ENCODE data around the gene OCA2.

OCA2 gene

DNA sequence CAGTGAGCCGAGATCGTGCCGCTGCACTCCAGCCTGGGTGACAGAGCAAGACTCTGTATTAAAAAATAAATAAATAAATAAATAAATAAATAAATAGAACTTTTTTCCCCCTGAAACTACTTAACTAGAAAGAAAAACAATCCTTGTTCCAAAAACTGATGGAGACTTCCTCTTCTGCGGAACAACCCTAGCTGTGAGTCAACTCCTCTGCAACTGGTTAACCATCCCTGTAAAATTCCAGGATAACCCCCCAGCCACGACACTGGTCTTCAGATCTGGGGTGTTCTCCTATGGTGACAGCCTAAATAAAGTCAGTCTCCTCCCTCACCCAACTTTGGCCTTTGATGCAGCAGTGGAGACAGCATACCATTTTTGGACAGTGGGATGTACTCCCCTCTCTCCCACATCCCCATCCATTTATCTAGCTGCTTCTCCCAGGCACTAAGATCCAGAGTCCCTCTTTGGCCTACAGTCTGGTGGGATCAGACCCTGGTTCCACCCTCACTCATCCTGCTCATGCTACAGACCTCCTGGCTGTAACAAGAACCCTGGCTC is 352.6 kb downstream of the OCA2 start:
- no peak for DNase-seq (ENCODE audit: low read depth)
- TF ChIP-seq MYC (IDR thresholded peaks at IDR 0.05; ENCODE audit: low read depth, low read length) (no peak), POLR2A (IDR thresholded peaks at IDR 0.05; ENCODE audit: extremely low read depth, insufficient read length) (no peak), CTCF (IDR thresholded peaks at IDR 0.05; ENCODE audit: low read depth, low read length) (no peak)
- TF ChIP-seq, protein P1, sequence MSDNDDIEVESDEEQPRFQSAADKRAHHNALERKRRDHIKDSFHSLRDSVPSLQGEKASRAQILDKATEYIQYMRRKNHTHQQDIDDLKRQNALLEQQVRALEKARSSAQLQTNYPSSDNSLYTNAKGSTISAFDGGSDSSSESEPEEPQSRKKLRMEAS (IDR thresholded peaks at IDR 0.05; ENCODE audit: low read depth, low read length): no peak
- no peak overlapping the region for H3K4me3 ChIP-seq (ENCODE audit: low read depth, low read length)

DNA sequence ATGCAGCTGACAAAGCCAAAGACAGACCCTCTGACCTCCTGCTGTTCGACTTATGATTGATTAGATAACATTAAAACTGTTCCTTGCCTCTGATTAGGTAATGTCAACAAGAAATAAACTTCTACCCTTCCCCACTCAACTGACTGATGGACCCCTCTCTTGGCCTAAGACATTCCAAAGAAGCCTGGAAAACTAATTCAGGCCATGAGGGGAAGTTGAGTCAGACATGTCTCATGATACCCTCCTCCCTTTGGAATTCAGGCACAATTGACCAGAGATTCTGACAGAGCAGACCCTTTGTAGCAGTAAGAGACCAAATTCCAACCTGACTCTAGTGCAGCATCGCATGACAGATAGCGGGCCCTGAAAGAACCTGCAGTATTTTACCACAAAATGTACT is 354.5 kb downstream of the OCA2 start:
- H3K4me3 ChIP-seq (ENCODE audit: low read depth, low read length): no peak overlapping the region
- TF ChIP-seq CTCF (IDR thresholded peaks at IDR 0.05; ENCODE audit: low read depth, low read length): no peak
- TF ChIP-seq, protein P1 (IDR thresholded peaks at IDR 0.05; ENCODE audit: low read depth, low read length): no peak
- no peak for TF ChIP-seq POLR2A (IDR thresholded peaks at IDR 0.05; ENCODE audit: extremely low read depth, insufficient read length)
- TF ChIP-seq MYC (IDR thresholded peaks at IDR 0.05; ENCODE audit: low read depth, low read length): no peak
- DNase-seq (ENCODE audit: low read depth): no peak

DNA sequence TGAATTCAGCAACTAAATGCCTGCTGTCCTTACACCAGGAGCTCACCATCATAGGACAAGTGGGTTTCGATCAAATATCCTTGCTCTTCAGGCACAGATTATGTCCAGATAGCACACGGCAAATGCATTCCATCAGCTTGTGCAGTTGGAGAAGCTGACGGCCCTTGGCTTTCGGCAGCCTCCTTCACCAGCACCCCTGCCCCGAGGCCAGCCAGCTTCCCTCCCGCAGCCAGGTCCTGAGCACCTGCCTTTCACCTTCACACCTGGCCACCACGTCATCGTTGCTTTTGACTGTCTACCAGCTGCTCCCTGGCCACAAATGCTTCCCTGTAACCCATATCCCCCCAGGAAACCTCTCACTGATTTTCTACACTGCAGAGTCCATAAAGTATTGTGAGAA is 355.5 kb downstream of the OCA2 start:
- no peak overlapping the region for H3K4me3 ChIP-seq (ENCODE audit: low read depth, low read length)
- TF ChIP-seq CTCF (IDR thresholded peaks at IDR 0.05; ENCODE audit: low read depth, low read length) (no peak), POLR2A (IDR thresholded peaks at IDR 0.05; ENCODE audit: extremely low read depth, insufficient read length) (no peak), MYC (IDR thresholded peaks at IDR 0.05; ENCODE audit: low read depth, low read length) (no peak)
- TF ChIP-seq, protein P1 (IDR thresholded peaks at IDR 0.05; ENCODE audit: low read depth, low read length): no peak
- no peak for DNase-seq (ENCODE audit: low read depth)

DNA sequence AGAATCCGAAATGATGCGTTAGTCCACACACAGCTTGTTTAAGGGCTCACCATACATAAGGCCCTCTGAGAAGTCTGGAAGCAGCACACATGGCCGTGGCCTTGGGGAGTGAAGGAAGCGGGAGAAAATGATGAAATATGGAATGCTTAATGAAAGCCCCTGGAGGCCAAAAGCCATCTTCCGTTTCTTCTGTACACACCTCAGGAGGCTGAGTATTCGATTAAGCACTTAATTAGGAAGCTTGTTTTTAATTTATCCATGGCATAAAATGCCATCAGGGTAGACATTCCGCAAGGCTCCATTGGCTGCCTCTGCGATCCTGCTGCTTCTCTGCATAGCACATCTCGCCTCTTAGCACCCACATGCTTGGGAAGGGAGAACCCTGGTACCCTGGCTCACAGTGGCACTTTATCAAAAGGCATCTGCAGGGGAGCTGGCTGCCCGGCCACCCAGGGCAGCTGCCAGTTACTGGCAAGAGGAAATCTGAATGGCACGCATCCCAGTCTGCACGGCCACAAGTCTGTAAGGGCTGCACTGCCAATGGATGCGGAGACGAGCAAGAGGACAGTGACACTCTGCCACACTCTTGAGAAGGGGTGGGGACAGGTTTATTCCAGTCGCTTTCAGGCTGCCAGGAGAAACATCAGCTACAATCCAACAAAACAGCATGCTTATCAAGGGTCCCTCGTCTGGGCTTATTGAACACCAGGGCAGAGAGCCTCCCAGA is 356.2 kb downstream of the OCA2 start:
- no peak for DNase-seq (ENCODE audit: low read depth)
- no peak overlapping the region for H3K4me3 ChIP-seq (ENCODE audit: low read depth, low read length)
- TF ChIP-seq MYC (IDR thresholded peaks at IDR 0.05; ENCODE audit: low read depth, low read length) (no peak), CTCF (IDR thresholded peaks at IDR 0.05; ENCODE audit: low read depth, low read length) (no peak), POLR2A (IDR thresholded peaks at IDR 0.05; ENCODE audit: extremely low read depth, insufficient read length) (no peak)
- TF ChIP-seq, protein P1 (IDR thresholded peaks at IDR 0.05; ENCODE audit: low read depth, low read length): no peak

GRCh38 chr15:27741226-27741860 is 357.8 kb downstream of the OCA2 start:
- TF ChIP-seq MYC (IDR thresholded peaks at IDR 0.05; ENCODE audit: low read depth, low read length) (no peak), POLR2A (IDR thresholded peaks at IDR 0.05; ENCODE audit: extremely low read depth, insufficient read length) (no peak), CTCF (IDR thresholded peaks at IDR 0.05; ENCODE audit: low read depth, low read length) (no peak)
- TF ChIP-seq, protein P1 (IDR thresholded peaks at IDR 0.05; ENCODE audit: low read depth, low read length): no peak
- DNase-seq (ENCODE audit: low read depth): no peak
- H3K4me3 ChIP-seq (ENCODE audit: low read depth, low read length): no peak overlapping the region

Measured in NB4 (cell line).